HG03060 (cell line): Measurements from ENCODE around the gene IER3.

ENCODE experiments used
- ATAC-seq: cut with Tn5 transposase; IDR thresholded peaks from one replicate; pipeline ENCODE4 v1.9.1; 2021; ENCODE audit warnings: low read depth, moderate number of reproducible peaks; ENCODE audit not compliant: unreplicated experiment

The IER3 gene

GRCh38 chr6:30744054-30744805 lies at the start of gene IER3:
IER3 (minus strand) TSS chr6:30744547; CDS start chr6:30744518, 29 bp downstream.
- no peak for ATAC-seq

GRCh38 chr6:30793521-30794194 lies 49.3 kb upstream of the IER3 start:
- no peak for ATAC-seq

- ATAC-seq = no peak
Measured at GRCh38 chr6:30792786-30793185, 48.4 kb upstream of the IER3 start.

- ATAC-seq = no peak
Measured at GRCh38 chr6:30790724-30791383, 46.5 kb upstream of the IER3 start.

GRCh38 chr6:30789606-30790005 lies 45.3 kb upstream of the IER3 start:
- ATAC-seq = no peak

- ATAC-seq = no peak
Measured at GRCh38 chr6:30787954-30788353, 43.6 kb upstream of the IER3 start.

- ATAC-seq = no peak
Measured at GRCh38 chr6:30782425-30783014, 38.2 kb upstream of the IER3 start.

- no peak for ATAC-seq
Measured at GRCh38 chr6:30781743-30782424, 37.5 kb upstream of the IER3 start.

GRCh38 chr6:30781395-30781742 lies 37.0 kb upstream of the IER3 start:
- no peak for ATAC-seq

- no peak for ATAC-seq
Measured at GRCh38 chr6:30780642-30780920, 36.2 kb upstream of the IER3 start.

GRCh38 chr6:30779850-30780641 lies 35.7 kb upstream of the IER3 start:
- no peak for ATAC-seq

GRCh38 chr6:30778001-30778635 lies 33.8 kb upstream of the IER3 start:
- no peak for ATAC-seq

GRCh38 chr6:30777155-30777485 lies 32.8 kb upstream of the IER3 start:
- ATAC-seq = no peak

GRCh38 chr6:30776390-30777154 lies 32.2 kb upstream of the IER3 start:
- no peak for ATAC-seq

GRCh38 chr6:30775104-30775503 lies 30.8 kb upstream of the IER3 start:
- ATAC-seq = no peak

- ATAC-seq = no peak
Measured at GRCh38 chr6:30774701-30775100, 30.4 kb upstream of the IER3 start.

- no peak for ATAC-seq
Measured at GRCh38 chr6:30770592-30770991, 26.2 kb upstream of the IER3 start.

- no peak for ATAC-seq
Measured at GRCh38 chr6:30769853-30770524, 25.6 kb upstream of the IER3 start.
